A673 (cell line): ENCODE results near the gene PLCXD3. TPM values are rescaled to one million over a fixed set of nuclear protein-coding genes. Genes with fewer than 3 reads are reported as not detected.

ENCODE experiments used
- BruUV-seq: library from RNA; stranded (reverse); fragments of 400-500 nt; replicated peaks from 2 replicates; lab custom pipeline; 2021; lab: Mats Ljungman, UMichigan
- CTCF ChIA-PET: fragments of 300-600 bp; sonication (Branson Sonifier 250); formaldehyde crosslinking; loops from one replicate; lab custom pipeline; 2022; ENCODE audit warnings: antibody characterized with exemption; lab: Charles Lee
- POLR2A ChIA-PET: fragments of 300-600 bp; sonication (Branson Sonifier 250); formaldehyde crosslinking; loops from one replicate; lab custom pipeline; 2022; ENCODE audit warnings: antibody characterized with exemption; ENCODE audit not compliant: low non-redundant PET; lab: Charles Lee
- DNase-seq: peaks from one replicate; pipeline ENCODE4 v3.0.0-alpha.2; 2015; ENCODE audit warnings: low spot score
- H3K27ac ChIP-seq: fragments of 200-600 bp; sonication (generic); 2 replicates; pipeline ENCODE4 v1.5.1; 2016; ENCODE audit warnings: mixed run types, low read depth, mild to moderate bottlenecking, mixed read lengths, antibody characterized with exemption, low read length; ENCODE audit not compliant: poor library complexity, severe bottlenecking
- H3K27me3 ChIP-seq: fragments of 200-600 bp; sonication (generic); replicated peaks from 2 replicates; pipeline ENCODE4 v1.6.1; 2017; ENCODE audit warnings: mixed run types, low read depth, mild to moderate bottlenecking, mixed read lengths, antibody characterized with exemption, low read length; ENCODE audit not compliant: insufficient read depth, poor library complexity
- H3K36me3 ChIP-seq: fragments of 200-600 bp; sonication (generic); 2 replicates; pipeline ENCODE4 v1.6.1; 2016; ENCODE audit warnings: mixed run types, mild to moderate bottlenecking, mixed read lengths, antibody characterized with exemption, low read length; ENCODE audit not compliant: insufficient read depth, poor library complexity, severe bottlenecking
- H3K4me1 ChIP-seq: fragments of 200-600 bp; sonication (generic); 2 replicates; pipeline ENCODE4 v1.6.1; 2017; ENCODE audit warnings: mixed run types, mild to moderate bottlenecking, mixed read lengths, antibody characterized with exemption, low read length; ENCODE audit not compliant: insufficient read depth, poor library complexity, severe bottlenecking
- H3K4me3 ChIP-seq: fragments of 200-600 bp; sonication (generic); 2 replicates; pipeline ENCODE4 v1.5.1; 2016; ENCODE audit warnings: low read depth, mixed run types, mild to moderate bottlenecking, mixed read lengths, low read length; ENCODE audit not compliant: poor library complexity, severe bottlenecking
- H3K9me3 ChIP-seq: fragments of 200-600 bp; sonication (generic); 2 replicates; pipeline ENCODE4 v1.6.1; 2016; ENCODE audit warnings: mixed run types, low read depth, mild to moderate bottlenecking, mixed read lengths, antibody characterized with exemption, low read length; ENCODE audit not compliant: poor library complexity, severe bottlenecking
- EZH2 ChIP-seq: fragments of 200-600 bp; sonication (generic); IDR thresholded peaks from 2 replicates; pipeline ENCODE4 v1.6.1; 2017; ENCODE audit warnings: borderline replicate concordance, low read depth, mild to moderate bottlenecking, mixed read lengths, antibody characterized with exemption, low read length; ENCODE audit not compliant: poor library complexity, severe bottlenecking
- intact Hi-C: fragments of 100-400 bp; cut with micrococcal nuclease; formaldehyde crosslinking; loops from one replicate; pipeline ENCODE4 v1.10.0; 2022; ENCODE audit not compliant: unreplicated experiment
- total RNA-seq: library from RNA; stranded (reverse); gene quantifications from 2 replicates; pipeline ENCODE4 v1.2.3, GENCODE V29; 2021
- TF ChIP-seq, protein P1 (sequence below): fragments of 300-800, 200-600 bp; sonication (generic); conservative IDR thresholded peaks from 2 replicates; pipeline ENCODE4 v1.5.1; 2017; ENCODE audit warnings: low read depth, mild to moderate bottlenecking, antibody characterized with exemption, low read length, moderate library complexity, mixed read lengths

PLCXD3 gene
- total RNA-seq, 1 experiment from 2014 or later, result 1.3 TPM

DNA sequence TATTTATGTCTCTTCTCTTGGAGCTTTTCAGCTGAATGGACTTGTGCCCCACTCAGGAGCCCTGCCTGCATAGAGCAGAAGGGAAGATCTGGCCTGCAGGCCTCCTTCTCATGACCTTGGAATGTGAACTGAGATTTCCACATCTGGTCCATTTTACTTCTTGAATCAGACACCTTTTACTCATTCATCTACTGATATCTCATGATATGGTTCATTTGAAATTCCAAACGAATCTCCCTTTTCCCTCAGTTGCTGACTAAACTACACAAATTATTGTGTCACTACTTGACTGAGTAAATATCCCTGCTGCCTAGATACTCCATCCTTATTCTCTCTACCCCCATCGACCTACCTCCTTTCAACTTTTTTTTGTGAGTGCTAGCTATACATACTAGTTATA, 138.7 kb downstream of the PLCXD3 start:
- Histone ChIP-seq H3K4me1 (no peaks in the 10 kb centered on the region), H3K9me3 (no peaks in the 10 kb centered on the region), H3K27me3 (no peaks in the 10 kb centered on the region), H3K4me3 (no peak overlapping the region), H3K27ac (no peak overlapping the region), H3K36me3 (no peaks in the 10 kb centered on the region)
- TF ChIP-seq EZH2, result no peak
- TF ChIP-seq, protein P1, sequence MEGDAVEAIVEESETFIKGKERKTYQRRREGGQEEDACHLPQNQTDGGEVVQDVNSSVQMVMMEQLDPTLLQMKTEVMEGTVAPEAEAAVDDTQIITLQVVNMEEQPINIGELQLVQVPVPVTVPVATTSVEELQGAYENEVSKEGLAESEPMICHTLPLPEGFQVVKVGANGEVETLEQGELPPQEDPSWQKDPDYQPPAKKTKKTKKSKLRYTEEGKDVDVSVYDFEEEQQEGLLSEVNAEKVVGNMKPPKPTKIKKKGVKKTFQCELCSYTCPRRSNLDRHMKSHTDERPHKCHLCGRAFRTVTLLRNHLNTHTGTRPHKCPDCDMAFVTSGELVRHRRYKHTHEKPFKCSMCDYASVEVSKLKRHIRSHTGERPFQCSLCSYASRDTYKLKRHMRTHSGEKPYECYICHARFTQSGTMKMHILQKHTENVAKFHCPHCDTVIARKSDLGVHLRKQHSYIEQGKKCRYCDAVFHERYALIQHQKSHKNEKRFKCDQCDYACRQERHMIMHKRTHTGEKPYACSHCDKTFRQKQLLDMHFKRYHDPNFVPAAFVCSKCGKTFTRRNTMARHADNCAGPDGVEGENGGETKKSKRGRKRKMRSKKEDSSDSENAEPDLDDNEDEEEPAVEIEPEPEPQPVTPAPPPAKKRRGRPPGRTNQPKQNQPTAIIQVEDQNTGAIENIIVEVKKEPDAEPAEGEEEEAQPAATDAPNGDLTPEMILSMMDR, result no peak
- POLR2A ChIA-PET, result no interaction called here
- BruUV-seq, result no TSS peak
- CTCF ChIA-PET, result no interaction called here
- no peak for DNase-seq
- intact Hi-C loops, result no loop called here

DNA sequence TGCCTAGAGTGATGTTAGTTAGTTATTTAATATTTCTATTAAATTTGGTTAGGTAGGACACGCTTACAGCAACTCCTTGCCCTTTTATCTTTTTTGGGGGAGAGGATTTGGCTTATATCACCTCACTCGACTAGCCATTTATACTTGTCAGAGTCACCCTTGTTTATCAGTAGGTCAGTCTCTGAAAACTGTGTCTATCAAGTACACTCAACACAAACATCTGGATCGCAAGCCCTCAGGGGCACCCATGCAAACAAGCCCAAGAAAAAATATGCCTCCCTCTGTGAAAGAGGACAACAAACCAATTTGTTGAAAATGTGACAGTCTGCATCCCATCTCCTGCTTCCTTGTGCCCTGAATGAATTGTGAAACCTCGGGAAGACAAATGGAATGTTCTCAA, 139.9 kb downstream of the PLCXD3 start:
- no peaks in the 10 kb centered on the region for H3K36me3 ChIP-seq
- no peaks in the 10 kb centered on the region for H3K27me3 ChIP-seq
- CTCF ChIA-PET, result no interaction called here
- DNase-seq, result no peak
- no peaks in the 10 kb centered on the region for H3K4me1 ChIP-seq
- BruUV-seq, result no TSS peak
- no peak overlapping the region for H3K4me3 ChIP-seq
- no peak overlapping the region for H3K27ac ChIP-seq
- no peaks in the 10 kb centered on the region for H3K9me3 ChIP-seq
- POLR2A ChIA-PET, result no interaction called here
- intact Hi-C loops, result no loop called here
- TF ChIP-seq EZH2, result no peak
- TF ChIP-seq, protein P1, result no peak

DNA sequence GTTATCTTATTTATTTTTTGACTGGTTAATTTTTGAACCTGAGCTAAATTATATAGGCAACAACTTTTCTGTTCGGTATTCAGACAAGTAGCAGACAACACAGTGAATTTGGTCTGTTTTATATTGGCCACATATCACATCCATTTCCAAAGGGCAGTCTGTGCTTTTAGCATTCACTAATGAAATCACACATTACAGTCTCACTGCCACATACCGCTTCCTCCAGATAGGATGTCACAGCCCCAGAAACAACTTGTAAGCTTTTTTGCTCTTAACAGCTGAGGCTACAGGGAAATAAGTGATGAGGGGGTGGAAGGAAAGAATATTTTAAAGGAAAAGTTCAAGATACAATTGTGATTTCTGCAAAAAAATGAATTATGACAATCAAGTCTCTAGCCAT, 140.6 kb downstream of the PLCXD3 start:
- no TSS peak for BruUV-seq
- ChIA-PET CTCF (no interaction called here), POLR2A (no interaction called here)
- no peaks in the 10 kb centered on the region for H3K36me3 ChIP-seq
- H3K9me3 ChIP-seq, result no peaks in the 10 kb centered on the region
- H3K27ac ChIP-seq, result no peak overlapping the region
- no peaks in the 10 kb centered on the region for H3K27me3 ChIP-seq
- no peaks in the 10 kb centered on the region for H3K4me1 ChIP-seq
- H3K4me3 ChIP-seq, result no peak overlapping the region
- no peak for TF ChIP-seq EZH2
- TF ChIP-seq, protein P1, result no peak
- DNase-seq, result no peak
- intact Hi-C loops, result no loop called here
